BE2C (cell line): ENCODE data around the gene TSC1.

Experiments
- DNase-seq: peaks from one replicate; pipeline ENCODE4 v3.0.0-alpha.2; 2020
- H3K27me3 ChIP-seq: fragments of 250-450 bp; sonication (Bioruptor Pico); 2 replicates; pipeline ENCODE4 v1.5.1; 2020; ENCODE audit warnings: mild to moderate bottlenecking
- H3K36me3 ChIP-seq: fragments of 250-450 bp; sonication (Bioruptor Pico); 2 replicates; pipeline ENCODE4 v1.5.1; 2020; ENCODE audit warnings: mild to moderate bottlenecking
- H3K4me1 ChIP-seq: fragments of 250-450 bp; sonication (Bioruptor Pico); 2 replicates; pipeline ENCODE4 v1.5.1; 2020
- H3K4me3 ChIP-seq: 2 replicates; pipeline ENCODE4 v1.5.1; 2011; ENCODE audit warnings: low read depth, low read length
- H3K9me3 ChIP-seq: fragments of 250-450 bp; sonication (Bioruptor Pico); 2 replicates; pipeline ENCODE4 v1.5.1; 2020
- TF ChIP-seq, protein P1 (sequence below): IDR thresholded peaks from 2 replicates; pipeline ENCODE4 v1.5.1; 2012; ENCODE audit warnings: mild to moderate bottlenecking, low read depth, low read length

The TSC1 gene

GRCh38 chr9:132927704-132928103 is 16.7 kb downstream of the TSC1 start:
- Histone ChIP-seq H3K9me3 (no peaks in the 10 kb centered on the region), H3K36me3 (peaks cover 13% of the 10 kb centered on the region), H3K4me1 (no peaks in the 10 kb centered on the region), H3K4me3 (no peak overlapping the region), H3K27me3 (no peaks in the 10 kb centered on the region)
- no peak for DNase-seq
- TF ChIP-seq, protein P1, sequence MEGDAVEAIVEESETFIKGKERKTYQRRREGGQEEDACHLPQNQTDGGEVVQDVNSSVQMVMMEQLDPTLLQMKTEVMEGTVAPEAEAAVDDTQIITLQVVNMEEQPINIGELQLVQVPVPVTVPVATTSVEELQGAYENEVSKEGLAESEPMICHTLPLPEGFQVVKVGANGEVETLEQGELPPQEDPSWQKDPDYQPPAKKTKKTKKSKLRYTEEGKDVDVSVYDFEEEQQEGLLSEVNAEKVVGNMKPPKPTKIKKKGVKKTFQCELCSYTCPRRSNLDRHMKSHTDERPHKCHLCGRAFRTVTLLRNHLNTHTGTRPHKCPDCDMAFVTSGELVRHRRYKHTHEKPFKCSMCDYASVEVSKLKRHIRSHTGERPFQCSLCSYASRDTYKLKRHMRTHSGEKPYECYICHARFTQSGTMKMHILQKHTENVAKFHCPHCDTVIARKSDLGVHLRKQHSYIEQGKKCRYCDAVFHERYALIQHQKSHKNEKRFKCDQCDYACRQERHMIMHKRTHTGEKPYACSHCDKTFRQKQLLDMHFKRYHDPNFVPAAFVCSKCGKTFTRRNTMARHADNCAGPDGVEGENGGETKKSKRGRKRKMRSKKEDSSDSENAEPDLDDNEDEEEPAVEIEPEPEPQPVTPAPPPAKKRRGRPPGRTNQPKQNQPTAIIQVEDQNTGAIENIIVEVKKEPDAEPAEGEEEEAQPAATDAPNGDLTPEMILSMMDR: no peak

GRCh38 chr9:132923346-132923902 is 21.0 kb downstream of the TSC1 start:
- TF ChIP-seq, protein P1: no peak
- Histone ChIP-seq H3K9me3 (no peaks in the 10 kb centered on the region), H3K27me3 (no peaks in the 10 kb centered on the region), H3K4me3 (no peak overlapping the region), H3K4me1 (no peaks in the 10 kb centered on the region), H3K36me3 (peaks cover 34% of the 10 kb centered on the region)
- DNase-seq: no peak

GRCh38 chr9:132919614-132920268 is 24.7 kb downstream of the TSC1 start:
- Histone ChIP-seq H3K9me3 (no peaks in the 10 kb centered on the region), H3K36me3 (peaks cover 38% of the 10 kb centered on the region), H3K27me3 (no peaks in the 10 kb centered on the region), H3K4me1 (no peaks in the 10 kb centered on the region), H3K4me3 (no peak overlapping the region)
- DNase-seq: no peak
- TF ChIP-seq, protein P1: no peak

GRCh38 chr9:132914924-132915323 is 29.5 kb downstream of the TSC1 start:
- H3K9me3 ChIP-seq: no peaks in the 10 kb centered on the region
- no peaks in the 10 kb centered on the region for H3K27me3 ChIP-seq
- H3K4me1 ChIP-seq: no peaks in the 10 kb centered on the region
- peaks cover 31% of the 10 kb centered on the region for H3K36me3 ChIP-seq
- H3K4me3 ChIP-seq: no peak overlapping the region
- DNase-seq: no peak
- TF ChIP-seq, protein P1: no peak

GRCh38 chr9:132912131-132912530 is 32.3 kb downstream of the TSC1 start:
- no peaks in the 10 kb centered on the region for H3K4me1 ChIP-seq
- no peaks in the 10 kb centered on the region for H3K9me3 ChIP-seq
- TF ChIP-seq, protein P1: no peak
- H3K36me3 ChIP-seq: peaks cover 38% of the 10 kb centered on the region
- H3K27me3 ChIP-seq: no peaks in the 10 kb centered on the region
- no peak overlapping the region for H3K4me3 ChIP-seq
- no peak for DNase-seq

GRCh38 chr9:132910376-132910775 is 34.0 kb downstream of the TSC1 start:
- Histone ChIP-seq H3K36me3 (peaks cover 30% of the 10 kb centered on the region), H3K4me3 (no peak overlapping the region), H3K9me3 (no peaks in the 10 kb centered on the region), H3K27me3 (no peaks in the 10 kb centered on the region), H3K4me1 (no peaks in the 10 kb centered on the region)
- TF ChIP-seq, protein P1: no peak
- no peak for DNase-seq
